Endothelial cell of umbilical vein (primary cell): ENCODE measurements around the gene CASP9. TPM values are rescaled to one million over a fixed set of nuclear protein-coding genes. Genes with fewer than 3 reads are reported as not detected.

Source experiments
- BruUV-seq: library from RNA; stranded (reverse); fragments of 400-500 nt; replicated peaks from 2 replicates; lab custom pipeline; 2021; lab: Mats Ljungman, UMichigan
- CTCF ChIA-PET: fragments of 300-600, 350-600 bp; sonication (Branson Sonifier 250); formaldehyde crosslinking; loops from one replicate; lab custom pipeline; 2021; ENCODE audit warnings: antibody characterized with exemption, inconsistent platforms; lab: Charles Lee
- POLR2A ChIA-PET: fragments of 300-600, 350-600 bp; sonication (Branson Sonifier 250); formaldehyde crosslinking; loops from one replicate; lab custom pipeline; 2021; ENCODE audit warnings: antibody characterized with exemption, inconsistent platforms; lab: Charles Lee
- DNase-seq: peaks from one replicate; pipeline ENCODE4 v3.0.0-alpha.2; 2011; ENCODE audit warnings: low read depth, low spot score
- FAIRE-seq: peaks from 2 replicates; lab custom pipeline; 2011; peaks lifted over from hg19 to GRCh38; lab: Jason Lieb, UNC
- H2AFZ ChIP-seq: 2 replicates; pipeline ENCODE4 v1.6.0; 2012; ENCODE audit warnings: low read depth, low read length, control low read depth, inconsistent platforms
- H3K27ac ChIP-seq: 2 replicates; pipeline ENCODE4 v1.5.1; 2011; ENCODE audit warnings: low read depth, mild to moderate bottlenecking, control low read depth, low read length, moderate library complexity; ENCODE audit not compliant: insufficient read depth
- H3K27me3 ChIP-seq, 2 experiments: 2 replicates each; pipeline versions ENCODE4 v1.6.0 to v1.6.1; 2011; ENCODE audit warnings: low read length in 2 of 2, mixed read lengths in 1 of 2; ENCODE audit not compliant: control insufficient read depth in 2 of 2, insufficient read depth in 2 of 2
- H3K36me3 ChIP-seq, 2 experiments: 2 replicates in 1 of 2; 3 replicates in 1 of 2; pipeline ENCODE4 v1.5.1; 2011; ENCODE audit warnings: low read length in 2 of 2, mild to moderate bottlenecking in 1 of 2, moderate library complexity in 1 of 2; ENCODE audit not compliant: control insufficient read depth in 2 of 2, insufficient read depth in 2 of 2; ENCODE audit errors: extremely low read depth in 1 of 2
- H3K4me1 ChIP-seq: 3 replicates; pipeline ENCODE4 v1.5.1; 2011; ENCODE audit warnings: mild to moderate bottlenecking, low read length; ENCODE audit not compliant: control insufficient read depth, insufficient read depth; ENCODE audit errors: extremely low read depth
- H3K4me2 ChIP-seq: 2 replicates; pipeline ENCODE4 v1.6.1; 2011; ENCODE audit warnings: low read length, control low read depth, mixed read lengths; ENCODE audit not compliant: insufficient read depth
- H3K4me3 ChIP-seq, 3 experiments: fragments of 200-600 bp in 1 of 3; sonication (generic), shearing (Covaris generic) in 1 of 3; replicated peaks in 1 of 3; 2 replicates each; pipeline ENCODE4 v1.5.1; 2011 to 2016; ENCODE audit warnings: control low read depth in 3 of 3, low read length in 3 of 3, mild to moderate bottlenecking in 2 of 3, inconsistent platforms in 1 of 3, low read depth in 1 of 3, moderate library complexity in 1 of 3; ENCODE audit not compliant: insufficient read depth in 1 of 3
- H3K79me2 ChIP-seq: 2 replicates; pipeline ENCODE4 v1.6.0; 2012; ENCODE audit warnings: low read length, inconsistent platforms; ENCODE audit not compliant: control insufficient read depth, insufficient read depth
- H3K9ac ChIP-seq: replicated peaks from 2 replicates; pipeline ENCODE3; 2011; ENCODE audit warnings: low read length, control low read depth; ENCODE audit not compliant: insufficient read depth; ENCODE audit errors: extremely low read depth
- H3K9me1 ChIP-seq: replicated peaks from 3 replicates; pipeline ENCODE4 v1.6.0; 2011; ENCODE audit warnings: mild to moderate bottlenecking, low read length; ENCODE audit not compliant: control insufficient read depth, insufficient read depth; ENCODE audit errors: extremely low read depth
- H3K9me3 ChIP-seq: replicated peaks from 2 replicates; pipeline ENCODE4 v1.5.1; 2012; ENCODE audit warnings: low read length, inconsistent platforms; ENCODE audit not compliant: control insufficient read depth, insufficient read depth
- H4K20me1 ChIP-seq: replicated peaks from 2 replicates; pipeline ENCODE3; 2011; ENCODE audit warnings: mild to moderate bottlenecking, low read length; ENCODE audit not compliant: control insufficient read depth, insufficient read depth; ENCODE audit errors: extremely low read depth
- EZH2 ChIP-seq: IDR thresholded peaks from 2 replicates; pipeline ENCODE4 v1.6.1; 2012; ENCODE audit warnings: borderline replicate concordance, low read depth, mild to moderate bottlenecking, moderate library complexity, low read length, inconsistent platforms; ENCODE audit not compliant: severe bottlenecking
- FOS ChIP-seq: IDR thresholded peaks from 2 replicates; pipeline ENCODE4 v1.6.1; 2011; ENCODE audit warnings: mild to moderate bottlenecking, low read length, moderate library complexity, borderline replicate concordance; ENCODE audit not compliant: insufficient read depth
- GATA2 ChIP-seq: IDR thresholded peaks from 2 replicates; pipeline ENCODE4 v1.7.0; 2011; ENCODE audit warnings: low read depth, mild to moderate bottlenecking, moderate library complexity, mixed read lengths, low read length; ENCODE audit not compliant: insufficient read length, insufficient read depth
- JUN ChIP-seq: IDR thresholded peaks from 2 replicates; pipeline ENCODE4 v1.6.1; 2011; ENCODE audit warnings: borderline replicate concordance, low read depth; ENCODE audit not compliant: insufficient read length, insufficient read depth
- MYC ChIP-seq: IDR thresholded peaks from one replicate; pipeline ENCODE4 v1.6.1; 2011; ENCODE audit warnings: mild to moderate bottlenecking, low read depth, low read length
- POLR2A ChIP-seq: IDR thresholded peaks from 2 replicates; pipeline ENCODE4 v1.6.1; 2012; ENCODE audit warnings: low read depth, mild to moderate bottlenecking, control low read depth, low read length
- POLR2AphosphoS5 ChIP-seq: IDR thresholded peaks from 2 replicates; pipeline ENCODE4 v1.6.1; 2012; ENCODE audit warnings: low read depth, mild to moderate bottlenecking, control low read depth, low read length, moderate library complexity; ENCODE audit not compliant: insufficient read depth
- dilution Hi-C: fragments of 300-500 bp; cut with MboI; formaldehyde crosslinking; loops from one replicate; pipeline ENCODE4 v1.15.0; 2019; ENCODE audit warnings: low sequenced_read_pairs; ENCODE audit not compliant: extremely low pct_ligation_motif_present
- intact Hi-C: fragments of 100-400 bp; cut with micrococcal nuclease; formaldehyde crosslinking; loops from one replicate; pipeline ENCODE4 v1.10.0; 2022
- polyA plus RNA-seq, 4 experiments: library from polyadenylated mRNA; depleted of rRNA in 3 of 4; stranded (reverse) in 3 of 4; unstranded in 1 of 4; fragments of >200 nt; gene quantifications; 2 replicates each; pipeline versions ENCODE4 v1.2.1 to v1.2.3, GENCODE V29; 2011 to 2012; ENCODE audit warnings: missing spikeins in 1 of 4
- total RNA-seq: library from RNA; stranded (reverse); gene quantifications from 2 replicates; pipeline ENCODE4 v1.2.3, GENCODE V29; 2021
- TF ChIP-seq, protein P1 (sequence below): IDR thresholded peaks from 2 replicates; pipeline ENCODE4 v1.6.1; 2011; ENCODE audit not compliant: insufficient read depth, insufficient read length
- TF ChIP-seq, protein P2 (sequence below), 2 donors: IDR thresholded peaks; 1 replicate in 1 of 2; 2 replicates in 1 of 2; pipeline ENCODE4 v1.5.1; 2011; ENCODE audit warnings: low read length in 2 of 2, mild to moderate bottlenecking in 2 of 2, moderate library complexity in 2 of 2, control low read depth in 1 of 2, inconsistent platforms in 1 of 2, low read depth in 1 of 2; ENCODE audit not compliant: insufficient read depth in 1 of 2; ENCODE audit errors: extremely low read depth in 1 of 2

The CASP9 gene
- total and polyA plus RNA-seq, 2 donors (not counting 3 experiments of a cell fraction or from before 2014, with no cell fraction given) = 10.5 to 14.1 TPM

DNA sequence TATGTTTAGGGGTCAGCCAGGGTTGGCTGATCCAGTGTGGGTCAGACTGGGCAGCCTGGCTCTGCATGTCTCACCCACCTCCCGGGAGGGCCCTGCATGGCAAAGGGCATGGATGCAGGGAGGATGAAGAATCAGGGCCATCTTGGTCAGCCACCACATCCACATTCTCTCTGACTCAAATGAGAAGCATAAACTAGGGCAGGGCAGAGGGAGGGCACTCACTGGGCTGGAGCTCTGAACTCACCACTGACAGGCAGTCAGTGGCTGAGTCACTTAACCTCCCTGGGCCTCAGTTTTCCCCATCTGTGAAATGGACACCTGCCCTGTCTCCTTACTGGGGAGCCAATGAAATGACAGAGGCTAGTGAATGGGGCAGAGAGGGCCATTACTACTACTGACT is 71.8 kb downstream of the CASP9 start:
- H3K27ac ChIP-seq = no peak overlapping the region
- ChIA-PET POLR2A (no interaction called here), CTCF (no interaction called here)
- no peak overlapping the region for H3K9ac ChIP-seq
- no peaks in the 10 kb centered on the region for H3K9me1 ChIP-seq
- FAIRE-seq = no peak
- intact Hi-C loops (no loop called here), dilution Hi-C loops (no loop called here)
- no peak overlapping the region for H3K4me2 ChIP-seq
- H3K79me2 ChIP-seq = no peaks in the 10 kb centered on the region
- H3K27me3 ChIP-seq = no peaks in the 10 kb centered on the region
- no TSS peak for BruUV-seq
- no peak for DNase-seq
- no peak for TF ChIP-seq GATA2
- TF ChIP-seq EZH2 = no peak
- TF ChIP-seq, protein P1, sequence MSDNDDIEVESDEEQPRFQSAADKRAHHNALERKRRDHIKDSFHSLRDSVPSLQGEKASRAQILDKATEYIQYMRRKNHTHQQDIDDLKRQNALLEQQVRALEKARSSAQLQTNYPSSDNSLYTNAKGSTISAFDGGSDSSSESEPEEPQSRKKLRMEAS = no peak
- TF ChIP-seq FOS = no peak
- TF ChIP-seq, protein P2, sequence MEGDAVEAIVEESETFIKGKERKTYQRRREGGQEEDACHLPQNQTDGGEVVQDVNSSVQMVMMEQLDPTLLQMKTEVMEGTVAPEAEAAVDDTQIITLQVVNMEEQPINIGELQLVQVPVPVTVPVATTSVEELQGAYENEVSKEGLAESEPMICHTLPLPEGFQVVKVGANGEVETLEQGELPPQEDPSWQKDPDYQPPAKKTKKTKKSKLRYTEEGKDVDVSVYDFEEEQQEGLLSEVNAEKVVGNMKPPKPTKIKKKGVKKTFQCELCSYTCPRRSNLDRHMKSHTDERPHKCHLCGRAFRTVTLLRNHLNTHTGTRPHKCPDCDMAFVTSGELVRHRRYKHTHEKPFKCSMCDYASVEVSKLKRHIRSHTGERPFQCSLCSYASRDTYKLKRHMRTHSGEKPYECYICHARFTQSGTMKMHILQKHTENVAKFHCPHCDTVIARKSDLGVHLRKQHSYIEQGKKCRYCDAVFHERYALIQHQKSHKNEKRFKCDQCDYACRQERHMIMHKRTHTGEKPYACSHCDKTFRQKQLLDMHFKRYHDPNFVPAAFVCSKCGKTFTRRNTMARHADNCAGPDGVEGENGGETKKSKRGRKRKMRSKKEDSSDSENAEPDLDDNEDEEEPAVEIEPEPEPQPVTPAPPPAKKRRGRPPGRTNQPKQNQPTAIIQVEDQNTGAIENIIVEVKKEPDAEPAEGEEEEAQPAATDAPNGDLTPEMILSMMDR (IDR thresholded peaks at IDR 0.05; ENCODE audit: extremely low read depth in 1 of 2, insufficient read depth in 1 of 2, low read depth in 1 of 2, low read length in 2 of 2) = no peak
- TF ChIP-seq MYC = no peak
- TF ChIP-seq POLR2A = no peak
- TF ChIP-seq JUN = no peak
- TF ChIP-seq POLR2AphosphoS5 = no peak
- H3K4me1 ChIP-seq = no peaks in the 10 kb centered on the region
- no peaks in the 10 kb centered on the region for H3K9me3 ChIP-seq
- no peak overlapping the region for H2AFZ ChIP-seq
- H3K36me3 ChIP-seq = no peaks in the 10 kb centered on the region
- no peaks in the 10 kb centered on the region for H4K20me1 ChIP-seq
- H3K4me3 ChIP-seq = no peak overlapping the region
